Measurements from ENCODE around the gene GABRR2. TPM values are rescaled to one million over a fixed set of nuclear protein-coding genes. Genes with fewer than 3 reads are reported as not detected.

The GABRR2 gene
- polyA plus RNA-seq, 1 donor from 2014 or later = 0.31 TPM

DNA sequence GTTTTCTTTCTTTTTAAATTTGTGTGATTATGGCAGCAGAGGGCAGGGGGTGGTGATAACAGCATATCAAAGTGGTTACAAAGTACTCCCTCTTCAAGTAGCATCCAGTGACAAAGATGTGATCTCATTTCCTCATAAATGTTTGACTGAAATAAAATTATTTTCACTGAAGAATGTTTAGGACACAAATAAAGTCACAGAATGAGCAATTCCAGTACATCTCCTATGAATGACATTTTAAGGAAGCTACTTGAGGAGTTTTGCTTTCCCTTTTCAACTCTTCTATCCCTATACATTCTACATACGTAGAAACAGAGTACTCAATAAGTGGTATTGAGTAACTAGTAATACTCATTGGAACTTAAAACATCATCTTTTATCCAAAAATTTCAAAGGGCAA, 13.9 kb upstream of the GABRR2 start:
- H3K79me2 ChIP-seq (replicated peaks; ENCODE audit: insufficient read depth, low read length) = no peaks in the 10 kb centered on the region
- no peak overlapping the region for H3K4me3 ChIP-seq (ENCODE audit: low read length)
- no peak overlapping the region for H2AFZ ChIP-seq (ENCODE audit: low read depth, low read length)
- H3K9me3 ChIP-seq (ENCODE audit: low read length) = no peaks in the 10 kb centered on the region
- no peaks in the 10 kb centered on the region for H3F3A ChIP-seq (ENCODE audit: insufficient read depth, low read length, poor library complexity, severe bottlenecking)
- TF ChIP-seq TAF1 (IDR thresholded peaks at IDR 0.05; ENCODE audit: low read depth) = no peak
- no peak for TF ChIP-seq CTCF (IDR thresholded peaks at IDR 0.05; ENCODE audit: poor library complexity, severe bottlenecking)
- TF ChIP-seq EP300 (conservative IDR thresholded peaks at IDR 0.05; ENCODE audit: poor library complexity, severe bottlenecking) = no peak
- no peak for TF ChIP-seq SMC3 (conservative IDR thresholded peaks at IDR 0.05; ENCODE audit: poor library complexity)
- no peak for TF ChIP-seq MXI1 (conservative IDR thresholded peaks at IDR 0.05; ENCODE audit: poor library complexity, severe bottlenecking)
- TF ChIP-seq EZH2 (IDR thresholded peaks at IDR 0.05; ENCODE audit: borderline replicate concordance, insufficient read depth, low read length, poor library complexity, severe bottlenecking) = no peak
- no peak for TF ChIP-seq RAD21 (conservative IDR thresholded peaks at IDR 0.05)
- no peaks in the 10 kb centered on the region for H3K27me3 ChIP-seq (ENCODE audit: insufficient read depth, low read depth, low read length)
- no peak overlapping the region for H3K27ac ChIP-seq (ENCODE audit: low read length)
- no peak overlapping the region for H3K4me2 ChIP-seq (ENCODE audit: low read length)
- no peak overlapping the region for H3K9ac ChIP-seq (ENCODE audit: low read length)
- H3K36me3 ChIP-seq (ENCODE audit: insufficient read depth, low read length) = no peaks in the 10 kb centered on the region
- no peaks in the 10 kb centered on the region for H3K9me2 ChIP-seq (ENCODE audit: insufficient read depth, low read length)
- no peaks in the 10 kb centered on the region for H4K20me1 ChIP-seq (ENCODE audit: insufficient read depth)

GRCh38 chr6:89324304-89324703, 9.2 kb upstream of the GABRR2 start:
- H3K27me3 ChIP-seq (ENCODE audit: insufficient read depth, low read depth, low read length) = no peaks in the 10 kb centered on the region
- no peak overlapping the region for H2AFZ ChIP-seq (ENCODE audit: low read depth, low read length)
- TF ChIP-seq SMC3 (conservative IDR thresholded peaks at IDR 0.05; ENCODE audit: poor library complexity) = no peak
- TF ChIP-seq, protein P1, sequence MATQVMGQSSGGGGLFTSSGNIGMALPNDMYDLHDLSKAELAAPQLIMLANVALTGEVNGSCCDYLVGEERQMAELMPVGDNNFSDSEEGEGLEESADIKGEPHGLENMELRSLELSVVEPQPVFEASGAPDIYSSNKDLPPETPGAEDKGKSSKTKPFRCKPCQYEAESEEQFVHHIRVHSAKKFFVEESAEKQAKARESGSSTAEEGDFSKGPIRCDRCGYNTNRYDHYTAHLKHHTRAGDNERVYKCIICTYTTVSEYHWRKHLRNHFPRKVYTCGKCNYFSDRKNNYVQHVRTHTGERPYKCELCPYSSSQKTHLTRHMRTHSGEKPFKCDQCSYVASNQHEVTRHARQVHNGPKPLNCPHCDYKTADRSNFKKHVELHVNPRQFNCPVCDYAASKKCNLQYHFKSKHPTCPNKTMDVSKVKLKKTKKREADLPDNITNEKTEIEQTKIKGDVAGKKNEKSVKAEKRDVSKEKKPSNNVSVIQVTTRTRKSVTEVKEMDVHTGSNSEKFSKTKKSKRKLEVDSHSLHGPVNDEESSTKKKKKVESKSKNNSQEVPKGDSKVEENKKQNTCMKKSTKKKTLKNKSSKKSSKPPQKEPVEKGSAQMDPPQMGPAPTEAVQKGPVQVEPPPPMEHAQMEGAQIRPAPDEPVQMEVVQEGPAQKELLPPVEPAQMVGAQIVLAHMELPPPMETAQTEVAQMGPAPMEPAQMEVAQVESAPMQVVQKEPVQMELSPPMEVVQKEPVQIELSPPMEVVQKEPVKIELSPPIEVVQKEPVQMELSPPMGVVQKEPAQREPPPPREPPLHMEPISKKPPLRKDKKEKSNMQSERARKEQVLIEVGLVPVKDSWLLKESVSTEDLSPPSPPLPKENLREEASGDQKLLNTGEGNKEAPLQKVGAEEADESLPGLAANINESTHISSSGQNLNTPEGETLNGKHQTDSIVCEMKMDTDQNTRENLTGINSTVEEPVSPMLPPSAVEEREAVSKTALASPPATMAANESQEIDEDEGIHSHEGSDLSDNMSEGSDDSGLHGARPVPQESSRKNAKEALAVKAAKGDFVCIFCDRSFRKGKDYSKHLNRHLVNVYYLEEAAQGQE (IDR thresholded peaks at IDR 0.05; ENCODE audit: borderline replicate concordance) = no peak
- no peak for TF ChIP-seq TAF1 (IDR thresholded peaks at IDR 0.05; ENCODE audit: low read depth)
- TF ChIP-seq MXI1 (conservative IDR thresholded peaks at IDR 0.05; ENCODE audit: poor library complexity, severe bottlenecking) = no peak
- no peak for TF ChIP-seq POLR2AphosphoS5 (IDR thresholded peaks at IDR 0.05)
- no peak for TF ChIP-seq EZH2 (IDR thresholded peaks at IDR 0.05; ENCODE audit: borderline replicate concordance, insufficient read depth, low read length, poor library complexity, severe bottlenecking)
- no peak for TF ChIP-seq EP300 (conservative IDR thresholded peaks at IDR 0.05; ENCODE audit: poor library complexity, severe bottlenecking)
- no peak for TF ChIP-seq CTCF (IDR thresholded peaks at IDR 0.05; ENCODE audit: poor library complexity, severe bottlenecking)
- no peak for TF ChIP-seq RAD21 (conservative IDR thresholded peaks at IDR 0.05)
- H3K9me2 ChIP-seq (ENCODE audit: insufficient read depth, low read length) = no peaks in the 10 kb centered on the region
- H3K9me3 ChIP-seq (ENCODE audit: low read length) = no peaks in the 10 kb centered on the region
- H3K36me3 ChIP-seq (ENCODE audit: insufficient read depth, low read length) = no peaks in the 10 kb centered on the region
- H3K9ac ChIP-seq (ENCODE audit: low read length) = no peak overlapping the region
- H3K4me2 ChIP-seq (ENCODE audit: low read length) = no peak overlapping the region
- no peak overlapping the region for H3K4me3 ChIP-seq (ENCODE audit: low read length)
- no peaks in the 10 kb centered on the region for H3F3A ChIP-seq (ENCODE audit: insufficient read depth, low read length, poor library complexity, severe bottlenecking)
- H3K27ac ChIP-seq (ENCODE audit: low read length) = no peak overlapping the region
- H4K20me1 ChIP-seq (ENCODE audit: insufficient read depth) = no peaks in the 10 kb centered on the region
- no peaks in the 10 kb centered on the region for H3K79me2 ChIP-seq (replicated peaks; ENCODE audit: insufficient read depth, low read length)
